HepG2 (cell line): Measurements from ENCODE around the gene BBLN. TPM values are rescaled to one million over a fixed set of nuclear protein-coding genes. Genes with fewer than 3 reads are reported as not detected.
A peak's percentile ranks its signal among the peaks of the same experiment; 100 is the strongest.

Source experiments
- CAMTA2 ChIP-seq: sonication (generic); formaldehyde crosslinking; IDR thresholded peaks from 2 replicates; pipeline ENCODE4 v1.4.0; 2020; ENCODE audit warnings: mild to moderate bottlenecking, missing genetic modification reagents, borderline replicate concordance
- CENPT ChIP-seq: sonication (generic); formaldehyde crosslinking; IDR thresholded peaks from 2 replicates; pipeline ENCODE4 v1.8.0; 2022; ENCODE audit warnings: low read depth, mild to moderate bottlenecking, moderate library complexity, missing genetic modification reagents
- GATAD1 ChIP-seq: IDR thresholded peaks from 2 replicates; pipeline ENCODE4 v1.6.1; 2016; ENCODE audit warnings: missing genetic modification reagents, missing compliant biosample characterization
- HOXA9 ChIP-seq: sonication (generic); formaldehyde crosslinking; IDR thresholded peaks from 2 replicates; pipeline ENCODE4 v1.8.1; 2022; ENCODE audit warnings: missing genetic modification reagents, mild to moderate bottlenecking, moderate library complexity, borderline replicate concordance
- KAT8 ChIP-seq: IDR thresholded peaks from 2 replicates; pipeline ENCODE4 v1.6.1; 2016; ENCODE audit warnings: missing genetic modification reagents, missing compliant biosample characterization
- SIN3A ChIP-seq: IDR thresholded peaks from 2 replicates; pipeline ENCODE4 v1.6.1; 2011; ENCODE audit warnings: low read depth, mild to moderate bottlenecking, control low read depth, low read length, borderline replicate concordance
- SUZ12 ChIP-seq: fragments of 150-350 bp; IDR thresholded peaks from 2 replicates; pipeline ENCODE4 v1.6.1; 2014; ENCODE audit warnings: low read depth, low read length
- TAF15 ChIP-seq: fragments of 200-400 bp; formaldehyde crosslinking; IDR thresholded peaks from one replicate; pipeline ENCODE4 v1.6.1; 2018; ENCODE audit warnings: mild to moderate bottlenecking, low read depth, low read length; ENCODE audit not compliant: poor library complexity, severe bottlenecking
- TARDBP ChIP-seq: sonication (generic); formaldehyde crosslinking; IDR thresholded peaks from 2 replicates; pipeline ENCODE4 v1.8.0; 2022; ENCODE audit warnings: mild to moderate bottlenecking, missing genetic modification reagents
- XBP1 ChIP-seq: sonication (generic); formaldehyde crosslinking; IDR thresholded peaks from 2 replicates; pipeline ENCODE4 v1.5.0; 2020; ENCODE audit warnings: missing genetic modification reagents
- ZBTB7B ChIP-seq: sonication (generic); formaldehyde crosslinking; IDR thresholded peaks from 2 replicates; pipeline ENCODE4 v1.4.0; 2020; ENCODE audit warnings: missing genetic modification reagents
- ZNF33A ChIP-seq: sonication (generic); formaldehyde crosslinking; IDR thresholded peaks from 2 replicates; pipeline ENCODE4 v1.5.1; 2020; ENCODE audit warnings: missing genetic modification reagents, mild to moderate bottlenecking, moderate library complexity, borderline replicate concordance
- ZNF44 ChIP-seq: sonication (generic); formaldehyde crosslinking; IDR thresholded peaks from 2 replicates; pipeline ENCODE4 v1.5.1; 2020; ENCODE audit warnings: mild to moderate bottlenecking, missing genetic modification reagents
- ZNF552 ChIP-seq: sonication (generic); formaldehyde crosslinking; IDR thresholded peaks from 2 replicates; pipeline ENCODE4 v1.9.0; 2022; ENCODE audit warnings: missing genetic modification reagents, mild to moderate bottlenecking, borderline replicate concordance
- ZNF652 ChIP-seq: IDR thresholded peaks from 2 replicates; pipeline ENCODE4 v1.6.1; 2016; ENCODE audit warnings: low read depth, borderline replicate concordance
- ZNF850 ChIP-seq: sonication (generic); formaldehyde crosslinking; conservative IDR thresholded peaks from 2 replicates; pipeline ENCODE4 v1.9.0; 2021; ENCODE audit warnings: mild to moderate bottlenecking, missing genetic modification reagents
- ZSCAN12 ChIP-seq: sonication (generic); formaldehyde crosslinking; IDR thresholded peaks from 2 replicates; pipeline ENCODE4 v1.9.0; 2021; ENCODE audit warnings: mild to moderate bottlenecking, missing genetic modification reagents
- polyA plus RNA-seq, 8 experiments: library from polyadenylated mRNA; depleted of rRNA in 3 of 8; stranded (reverse) in 7 of 8; unstranded in 1 of 8; fragments of >200 nt; fragmentation: Illumina TruSeq in 4 of 8; extraction: Trizol in 4 of 8; gene quantifications; 2 replicates each; pipeline versions ENCODE4 v1.2.1 to v1.2.3, GENCODE V29; 2011 to 2016; ENCODE audit warnings: low read depth in 4 of 8, missing spikeins in 1 of 8, mixed read lengths in 1 of 8; ENCODE audit not compliant: insufficient read depth in 1 of 8
- total RNA-seq, 5 experiments: library from RNA; depleted of rRNA; stranded (reverse); fragments of >200 nt; fragmentation: Illumina TruSeq; extraction: Trizol; gene quantifications; 2 replicates each; pipeline ENCODE4 v1.2.3, GENCODE V29; 2016; ENCODE audit warnings: low read depth in 1 of 5
- TF ChIP-seq, protein P1 (sequence below): sonication (generic); formaldehyde crosslinking; IDR thresholded peaks from 2 replicates; pipeline ENCODE4 v1.5.0; 2020; ENCODE audit warnings: missing genetic modification reagents
- TF ChIP-seq, protein P2 (sequence below): sonication (generic); formaldehyde crosslinking; IDR thresholded peaks from 2 replicates; pipeline ENCODE4; 2020; ENCODE audit warnings: missing genetic modification reagents, mild to moderate bottlenecking, borderline replicate concordance
- TF ChIP-seq, protein P3 (sequence below): sonication (generic); formaldehyde crosslinking; IDR thresholded peaks from 2 replicates; pipeline ENCODE4 v1.4.0; 2020; ENCODE audit warnings: missing genetic modification reagents, mild to moderate bottlenecking, borderline replicate concordance
- TF ChIP-seq, protein P4 (sequence below): sonication (generic); formaldehyde crosslinking; IDR thresholded peaks from 2 replicates; pipeline ENCODE4 v1.4.0; 2020; ENCODE audit warnings: missing genetic modification reagents, mild to moderate bottlenecking, borderline replicate concordance

BBLN gene
- total and polyA plus RNA-seq, 2 of the 13 experiments (the other 11 are each of a cell fraction or from before 2014, with no cell fraction given), result 27.6 to 33.1 TPM

DNA sequence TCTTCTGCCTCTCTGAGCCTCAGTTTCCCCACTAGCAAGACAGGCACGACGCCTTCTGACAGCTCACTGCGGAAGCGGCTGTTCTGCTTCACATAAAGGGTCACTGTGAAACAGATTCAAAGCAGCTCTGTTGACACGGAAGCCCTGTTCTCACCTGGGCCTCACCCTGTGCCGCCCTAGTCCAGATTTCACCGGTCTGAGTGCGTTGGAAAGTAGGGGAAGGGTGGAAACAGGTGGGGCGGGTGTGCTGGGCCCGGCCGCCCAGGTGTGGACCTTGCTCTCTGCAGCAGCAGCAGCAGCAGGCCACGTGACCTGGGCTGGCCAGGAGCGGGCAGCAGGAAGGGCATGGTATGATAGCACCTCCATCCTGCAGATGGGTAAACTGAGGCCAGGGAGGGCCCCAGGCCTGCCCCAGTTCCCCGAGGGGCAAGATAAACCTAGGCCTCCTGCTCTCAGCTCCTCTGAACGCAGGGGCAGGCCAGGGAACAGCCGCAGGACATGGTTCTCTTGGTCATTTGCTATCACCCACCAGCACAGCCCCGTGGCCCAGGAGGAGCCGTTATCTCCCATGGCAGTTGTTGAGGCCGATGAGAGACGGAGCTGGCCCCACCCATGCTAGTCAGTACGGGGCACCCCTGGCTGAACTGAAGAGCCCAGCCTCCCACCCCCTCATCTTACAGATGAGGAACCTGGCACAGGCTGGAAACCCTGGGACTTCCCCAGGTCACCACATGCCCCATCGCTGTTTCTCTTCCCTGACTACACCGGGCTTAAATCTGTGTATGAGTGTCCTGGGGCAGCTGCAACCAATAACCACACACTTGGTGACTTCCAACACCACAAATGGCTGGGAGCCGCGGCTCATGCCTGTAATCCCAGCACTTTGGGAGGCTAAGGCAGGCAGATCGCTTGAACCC is 44.6 kb upstream of the BBLN start (continued):
- no peak for TF ChIP-seq HOXA9
- TF ChIP-seq ZNF652, result peak; percentile 74
- TF ChIP-seq, protein P1, sequence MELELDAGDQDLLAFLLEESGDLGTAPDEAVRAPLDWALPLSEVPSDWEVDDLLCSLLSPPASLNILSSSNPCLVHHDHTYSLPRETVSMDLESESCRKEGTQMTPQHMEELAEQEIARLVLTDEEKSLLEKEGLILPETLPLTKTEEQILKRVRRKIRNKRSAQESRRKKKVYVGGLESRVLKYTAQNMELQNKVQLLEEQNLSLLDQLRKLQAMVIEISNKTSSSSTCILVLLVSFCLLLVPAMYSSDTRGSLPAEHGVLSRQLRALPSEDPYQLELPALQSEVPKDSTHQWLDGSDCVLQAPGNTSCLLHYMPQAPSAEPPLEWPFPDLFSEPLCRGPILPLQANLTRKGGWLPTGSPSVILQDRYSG, result no peak
- 0 out of 2 replicates have a peak, but pooled peaks have one; percentile 60 for TF ChIP-seq CAMTA2 (CRISPR knock-in tag)
- TF ChIP-seq SIN3A, result 0 out of 2 replicates have a peak, but pooled peaks have one; percentile 48
- peak; percentile 88 for TF ChIP-seq KAT8 (CRISPR knock-in tag)
- peak; percentile 60 for TF ChIP-seq ZBTB7B
- TF ChIP-seq CENPT (CRISPR knock-in tag), result no peak
- no peak for TF ChIP-seq ZSCAN12 (CRISPR knock-in tag)
- TF ChIP-seq, protein P2, sequence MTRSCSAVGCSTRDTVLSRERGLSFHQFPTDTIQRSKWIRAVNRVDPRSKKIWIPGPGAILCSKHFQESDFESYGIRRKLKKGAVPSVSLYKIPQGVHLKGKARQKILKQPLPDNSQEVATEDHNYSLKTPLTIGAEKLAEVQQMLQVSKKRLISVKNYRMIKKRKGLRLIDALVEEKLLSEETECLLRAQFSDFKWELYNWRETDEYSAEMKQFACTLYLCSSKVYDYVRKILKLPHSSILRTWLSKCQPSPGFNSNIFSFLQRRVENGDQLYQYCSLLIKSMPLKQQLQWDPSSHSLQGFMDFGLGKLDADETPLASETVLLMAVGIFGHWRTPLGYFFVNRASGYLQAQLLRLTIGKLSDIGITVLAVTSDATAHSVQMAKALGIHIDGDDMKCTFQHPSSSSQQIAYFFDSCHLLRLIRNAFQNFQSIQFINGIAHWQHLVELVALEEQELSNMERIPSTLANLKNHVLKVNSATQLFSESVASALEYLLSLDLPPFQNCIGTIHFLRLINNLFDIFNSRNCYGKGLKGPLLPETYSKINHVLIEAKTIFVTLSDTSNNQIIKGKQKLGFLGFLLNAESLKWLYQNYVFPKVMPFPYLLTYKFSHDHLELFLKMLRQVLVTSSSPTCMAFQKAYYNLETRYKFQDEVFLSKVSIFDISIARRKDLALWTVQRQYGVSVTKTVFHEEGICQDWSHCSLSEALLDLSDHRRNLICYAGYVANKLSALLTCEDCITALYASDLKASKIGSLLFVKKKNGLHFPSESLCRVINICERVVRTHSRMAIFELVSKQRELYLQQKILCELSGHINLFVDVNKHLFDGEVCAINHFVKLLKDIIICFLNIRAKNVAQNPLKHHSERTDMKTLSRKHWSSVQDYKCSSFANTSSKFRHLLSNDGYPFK (CRISPR knock-in tag), result no peak; the same call in 1 of the 2 replicates
- peak; percentile 94 for TF ChIP-seq TARDBP
- no peak for TF ChIP-seq ZNF33A (CRISPR knock-in tag)
- TF ChIP-seq ZNF44 (CRISPR knock-in tag), result no peak
- TF ChIP-seq, protein P3, sequence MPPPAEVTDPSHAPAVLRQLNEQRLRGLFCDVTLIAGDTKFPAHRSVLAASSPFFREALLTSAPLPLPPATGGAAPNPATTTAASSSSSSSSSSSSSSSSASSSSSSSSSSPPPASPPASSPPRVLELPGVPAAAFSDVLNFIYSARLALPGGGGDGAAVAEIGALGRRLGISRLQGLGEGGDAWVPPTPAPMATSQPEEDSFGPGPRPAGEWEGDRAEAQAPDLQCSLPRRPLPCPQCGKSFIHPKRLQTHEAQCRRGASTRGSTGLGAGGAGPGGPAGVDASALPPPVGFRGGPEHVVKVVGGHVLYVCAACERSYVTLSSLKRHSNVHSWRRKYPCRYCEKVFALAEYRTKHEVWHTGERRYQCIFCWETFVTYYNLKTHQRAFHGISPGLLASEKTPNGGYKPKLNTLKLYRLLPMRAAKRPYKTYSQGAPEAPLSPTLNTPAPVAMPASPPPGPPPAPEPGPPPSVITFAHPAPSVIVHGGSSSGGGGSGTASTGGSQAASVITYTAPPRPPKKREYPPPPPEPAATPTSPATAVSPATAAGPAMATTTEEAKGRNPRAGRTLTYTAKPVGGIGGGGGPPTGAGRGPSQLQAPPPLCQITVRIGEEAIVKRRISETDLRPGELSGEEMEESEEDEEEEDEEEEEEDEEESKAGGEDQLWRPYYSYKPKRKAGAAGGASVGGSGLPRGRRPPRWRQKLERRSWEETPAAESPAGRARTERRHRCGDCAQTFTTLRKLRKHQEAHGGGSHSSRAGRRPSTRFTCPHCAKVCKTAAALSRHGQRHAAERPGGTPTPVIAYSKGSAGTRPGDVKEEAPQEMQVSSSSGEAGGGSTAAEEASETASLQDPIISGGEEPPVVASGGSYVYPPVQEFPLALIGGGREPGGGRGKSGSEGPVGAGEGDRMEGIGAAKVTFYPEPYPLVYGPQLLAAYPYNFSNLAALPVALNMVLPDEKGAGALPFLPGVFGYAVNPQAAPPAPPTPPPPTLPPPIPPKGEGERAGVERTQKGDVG (CRISPR knock-in tag), result peak; percentile 75; the same call in 1 of the 2 replicates
- TF ChIP-seq TAF15, result no peak
- TF ChIP-seq, protein P4, sequence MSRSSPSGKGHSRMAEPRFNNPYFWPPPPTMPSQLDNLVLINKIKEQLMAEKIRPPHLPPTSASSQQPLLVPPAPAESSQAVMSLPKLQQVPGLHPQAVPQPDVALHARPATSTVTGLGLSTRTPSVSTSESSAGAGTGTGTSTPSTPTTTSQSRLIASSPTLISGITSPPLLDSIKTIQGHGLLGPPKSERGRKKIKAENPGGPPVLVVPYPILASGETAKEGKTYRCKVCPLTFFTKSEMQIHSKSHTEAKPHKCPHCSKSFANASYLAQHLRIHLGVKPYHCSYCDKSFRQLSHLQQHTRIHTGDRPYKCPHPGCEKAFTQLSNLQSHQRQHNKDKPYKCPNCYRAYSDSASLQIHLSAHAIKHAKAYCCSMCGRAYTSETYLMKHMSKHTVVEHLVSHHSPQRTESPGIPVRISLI, result peak; percentile 81; the same call in 1 of the 2 replicates
- TF ChIP-seq ZNF850 (CRISPR knock-in tag), result no peak
- TF ChIP-seq ZNF552 (CRISPR knock-in tag), result no peak
- TF ChIP-seq GATAD1 (CRISPR knock-in tag), result peak; percentile 69
- TF ChIP-seq SUZ12, result no peak
- TF ChIP-seq XBP1 (CRISPR knock-in tag), result no peak
